ENCODE results near the gene YOD1.

Gene YOD1

GRCh38 chr1:207004931-207005830 lies 45.8 kb downstream of the YOD1 start:
- DNase-seq: peak; percentile 34 to 58

- DNase-seq: no peak
These were observed 47.8 kb downstream of the YOD1 start for GRCh38 chr1:207003210-207003609.

GRCh38 chr1:207002724-207003146 lies 48.3 kb downstream of the YOD1 start:
- no peak for DNase-seq

- no peak for DNase-seq
These were observed 49.3 kb downstream of the YOD1 start for GRCh38 chr1:207001492-207002245.

- DNase-seq: no peak
These were observed 50.2 kb downstream of the YOD1 start for GRCh38 chr1:207000651-207001291.

GRCh38 chr1:206998816-206999215 lies 52.2 kb downstream of the YOD1 start:
- peak; percentile 37 to 58 for DNase-seq

Measured in inflammatory macrophage treated with lipopolysaccharide for 1 hour (primary cell).